Right lobe of liver (tissue), 4 donors: Measurements from ENCODE around the gene FEN1.

Source experiments
- POLR2A ChIP-seq: fragments of 450-650 bp; IDR thresholded peaks from one replicate; pipeline ENCODE4 v1.6.1; 2017; ENCODE audit warnings: antibody characterized with exemption, mild to moderate bottlenecking
- TF ChIP-seq, protein P1 (sequence below), 4 donors: fragments of 200-600 bp in 3 of 4; fragments of 450-650 bp in 1 of 4; IDR thresholded peaks; one replicate each; pipeline versions ENCODE4 v1.5.1 to v1.8.0; 2016 to 2022; ENCODE audit warnings: antibody characterized with exemption in 4 of 4, mild to moderate bottlenecking in 2 of 4
- donor health status: DM: no; HTN: no; CAD: no.
- donor health status: DM: no; HTN: no; CAD: no.
- donor health status: DM: no; HTN: yes; CAD: no.

DNA sequence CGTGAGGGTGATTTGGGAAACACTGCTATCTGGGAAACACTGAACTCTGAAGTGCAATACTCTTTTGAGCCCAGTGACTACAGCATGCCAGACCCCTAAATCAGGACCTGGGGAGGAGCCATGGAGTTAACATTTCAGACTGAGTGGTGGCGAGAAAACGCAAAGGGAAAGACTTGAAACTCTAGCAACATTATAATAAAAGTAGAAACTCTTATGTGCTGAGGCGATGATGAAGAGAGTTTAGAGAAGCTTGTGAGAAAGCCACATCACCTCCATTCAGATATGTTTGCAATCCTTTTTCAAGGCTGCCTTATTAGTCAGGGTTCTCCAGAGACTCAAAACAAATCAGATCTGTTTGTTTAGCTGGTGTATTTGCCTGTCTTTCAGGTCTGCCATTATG, 1.9 kb downstream of the FEN1 start:
- TF ChIP-seq, protein P1, sequence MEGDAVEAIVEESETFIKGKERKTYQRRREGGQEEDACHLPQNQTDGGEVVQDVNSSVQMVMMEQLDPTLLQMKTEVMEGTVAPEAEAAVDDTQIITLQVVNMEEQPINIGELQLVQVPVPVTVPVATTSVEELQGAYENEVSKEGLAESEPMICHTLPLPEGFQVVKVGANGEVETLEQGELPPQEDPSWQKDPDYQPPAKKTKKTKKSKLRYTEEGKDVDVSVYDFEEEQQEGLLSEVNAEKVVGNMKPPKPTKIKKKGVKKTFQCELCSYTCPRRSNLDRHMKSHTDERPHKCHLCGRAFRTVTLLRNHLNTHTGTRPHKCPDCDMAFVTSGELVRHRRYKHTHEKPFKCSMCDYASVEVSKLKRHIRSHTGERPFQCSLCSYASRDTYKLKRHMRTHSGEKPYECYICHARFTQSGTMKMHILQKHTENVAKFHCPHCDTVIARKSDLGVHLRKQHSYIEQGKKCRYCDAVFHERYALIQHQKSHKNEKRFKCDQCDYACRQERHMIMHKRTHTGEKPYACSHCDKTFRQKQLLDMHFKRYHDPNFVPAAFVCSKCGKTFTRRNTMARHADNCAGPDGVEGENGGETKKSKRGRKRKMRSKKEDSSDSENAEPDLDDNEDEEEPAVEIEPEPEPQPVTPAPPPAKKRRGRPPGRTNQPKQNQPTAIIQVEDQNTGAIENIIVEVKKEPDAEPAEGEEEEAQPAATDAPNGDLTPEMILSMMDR (IDR thresholded peaks at IDR 0.05), result no peak
- TF ChIP-seq POLR2A, result no peak
